Stimulated activated naive B cell treated with anti-CD40 and anti-IgM and Interleukin-4, amounts not matched to agents 10 μg/mL and 1 μg/mL and 100 μg/mL, for 72 hours (primary cell): ENCODE results near the gene VEGFA.

Experiments used
- ATAC-seq, 2 donors: fragments of 150-1000 bp; cut with Tn5 transposase; replicated peaks; 2 replicates each; pipeline ENCODE4 v1.10.0; 2021; ENCODE audit warnings: moderate library complexity in 1 of 2
- DNase-seq: peaks from one replicate; pipeline ENCODE4 v3.0.0; 2021
- H3K27ac Mint-ChIP-seq: one replicate; pipeline ENCODE4 v1.8.0; 2022; ENCODE audit warnings: mild to moderate bottlenecking, mixed read lengths
- H3K27me3 Mint-ChIP-seq, 2 donors: one replicate each; pipeline ENCODE4 v1.8.0; 2022; ENCODE audit warnings: mixed read lengths in 2 of 2
- H3K36me3 Mint-ChIP-seq, 2 donors: one replicate each; pipeline ENCODE4 v1.8.0; 2022; ENCODE audit warnings: mixed read lengths in 2 of 2, mild to moderate bottlenecking in 1 of 2
- H3K4me1 Mint-ChIP-seq, 2 donors: one replicate each; pipeline ENCODE4 v1.8.0; 2022; ENCODE audit warnings: mixed read lengths in 2 of 2, mild to moderate bottlenecking in 1 of 2
- H3K4me3 Mint-ChIP-seq, 2 donors: one replicate each; pipeline ENCODE4 v1.8.0; 2022; ENCODE audit warnings: mild to moderate bottlenecking in 2 of 2, mixed read lengths in 2 of 2, moderate library complexity in 1 of 2
- H3K9me3 Mint-ChIP-seq, 2 donors: one replicate each; pipeline ENCODE4 v1.8.0; 2022; ENCODE audit warnings: mixed read lengths in 2 of 2, mild to moderate bottlenecking in 1 of 2

VEGFA gene

GRCh38 chr6:43778131-43778855, 8.3 kb downstream of the VEGFA start:
- Mint-ChIP-seq H3K9me3 (no peaks in the 10 kb centered on the region), H3K27me3 (peaks cover 8 to 12% of the 10 kb centered on the region in 2 donors), H3K4me1 (peaks cover 23 to 34% of the 10 kb centered on the region in 2 donors), H3K36me3 (peaks cover 7 to 24% of the 10 kb centered on the region in 2 donors), H3K4me3 (no peak overlapping the region), H3K27ac (no peak overlapping the region)
- DNase-seq (no peak), ATAC-seq (no peak)

GRCh38 chr6:43778976-43779851, 9.2 kb downstream of the VEGFA start:
- peaks cover 2 to 4% of the 10 kb centered on the region in 2 donors for H3K27me3 Mint-ChIP-seq
- peak overlapping the region; percentile 74 for H3K27ac Mint-ChIP-seq
- no peaks in the 10 kb centered on the region for H3K9me3 Mint-ChIP-seq
- H3K36me3 Mint-ChIP-seq, result peaks cover 7 to 24% of the 10 kb centered on the region in 2 donors
- H3K4me3 Mint-ChIP-seq, result no peak overlapping the region
- ATAC-seq, result no peak
- H3K4me1 Mint-ChIP-seq, result peaks cover 22 to 34% of the 10 kb centered on the region in 2 donors
- DNase-seq, result no peak

GRCh38 chr6:43779852-43780236, 9.8 kb downstream of the VEGFA start:
- DNase-seq (no peak), ATAC-seq (no peak)
- Mint-ChIP-seq H3K9me3 (no peaks in the 10 kb centered on the region), H3K27me3 (no peaks in the 10 kb centered on the region), H3K4me3 (no peak overlapping the region), H3K27ac (no peak overlapping the region), H3K36me3 (peaks cover 10 to 29% of the 10 kb centered on the region in 2 donors), H3K4me1 (peaks cover 23 to 29% of the 10 kb centered on the region in 2 donors)

GRCh38 chr6:43780293-43780692, 10.3 kb downstream of the VEGFA start:
- no peak overlapping the region for H3K4me3 Mint-ChIP-seq
- no peaks in the 10 kb centered on the region for H3K27me3 Mint-ChIP-seq
- no peak for DNase-seq
- H3K9me3 Mint-ChIP-seq, result no peaks in the 10 kb centered on the region
- H3K36me3 Mint-ChIP-seq, result peaks cover 12 to 32% of the 10 kb centered on the region in 2 donors
- no peak overlapping the region for H3K27ac Mint-ChIP-seq
- no peak for ATAC-seq
- H3K4me1 Mint-ChIP-seq, result peaks cover 19 to 25% of the 10 kb centered on the region in 2 donors

- Mint-ChIP-seq H3K27ac (no peak overlapping the region), H3K9me3 (no peaks in the 10 kb centered on the region), H3K27me3 (no peaks in the 10 kb centered on the region), H3K4me3 (no peak overlapping the region), H3K36me3 (peaks cover 13 to 35% of the 10 kb centered on the region in 2 donors), H3K4me1 (peaks cover 14 to 15% of the 10 kb centered on the region in 2 donors)
- ATAC-seq (no peak), DNase-seq (no peak)
Observed at GRCh38 chr6:43780941-43781928, 11.2 kb downstream of the VEGFA start.

- ATAC-seq, result no peak
- Mint-ChIP-seq H3K9me3 (no peaks in the 10 kb centered on the region), H3K36me3 (peaks cover 13 to 31% of the 10 kb centered on the region in 2 donors), H3K4me3 (no peak overlapping the region), H3K4me1 (peaks cover 7 to 10% of the 10 kb centered on the region in 2 donors), H3K27me3 (no peaks in the 10 kb centered on the region), H3K27ac (no peak overlapping the region)
- DNase-seq, result no peak
Observed at GRCh38 chr6:43781941-43782704, 12.1 kb downstream of the VEGFA start.

- Mint-ChIP-seq H3K36me3 (peaks cover 13 to 28% of the 10 kb centered on the region in 2 donors), H3K4me1 (peaks cover 7 to 10% of the 10 kb centered on the region in 2 donors), H3K4me3 (no peak overlapping the region), H3K9me3 (no peaks in the 10 kb centered on the region), H3K27ac (no peak overlapping the region), H3K27me3 (no peaks in the 10 kb centered on the region)
- ATAC-seq (no peak), DNase-seq (no peak)
Observed at GRCh38 chr6:43782764-43783513, 12.9 kb downstream of the VEGFA start.

GRCh38 chr6:43784049-43784855, 14.2 kb downstream of the VEGFA start:
- ATAC-seq, result peak; percentile 23 to 38
- DNase-seq, result no peak
- Mint-ChIP-seq H3K9me3 (no peaks in the 10 kb centered on the region), H3K4me3 (no peak overlapping the region), H3K4me1 (peaks cover 7 to 10% of the 10 kb centered on the region in 2 donors), H3K27ac (no peak overlapping the region), H3K36me3 (peaks cover 7 to 20% of the 10 kb centered on the region in 2 donors), H3K27me3 (no peaks in the 10 kb centered on the region)

- H3K36me3 Mint-ChIP-seq, result peaks cover 7 to 15% of the 10 kb centered on the region in 2 donors
Observed at GRCh38 chr6:43785220-43785752, 15.3 kb downstream of the VEGFA start.

GRCh38 chr6:43785904-43786303, 15.9 kb downstream of the VEGFA start:
- Mint-ChIP-seq H3K36me3 (peaks cover 7 to 11% of the 10 kb centered on the region in 2 donors), H3K9me3 (no peaks in the 10 kb centered on the region), H3K27me3 (no peaks in the 10 kb centered on the region), H3K4me1 (peaks cover 7 to 10% of the 10 kb centered on the region in 2 donors), H3K27ac (no peak overlapping the region), H3K4me3 (no peak overlapping the region)
- no peak for ATAC-seq
- no peak for DNase-seq

More at GRCh38 chr6:43785220-43785752, 15.3 kb downstream of the VEGFA start:
- Mint-ChIP-seq H3K27ac (no peak overlapping the region), H3K4me3 (no peak overlapping the region), H3K4me1 (peaks cover 7 to 10% of the 10 kb centered on the region in 2 donors), H3K9me3 (no peaks in the 10 kb centered on the region), H3K27me3 (no peaks in the 10 kb centered on the region)
- DNase-seq, result no peak
- ATAC-seq, result no peak

- Mint-ChIP-seq H3K4me1 (peaks cover 7 to 10% of the 10 kb centered on the region in 2 donors), H3K36me3 (peaks cover 7 to 11% of the 10 kb centered on the region in 2 donors), H3K27me3 (no peaks in the 10 kb centered on the region), H3K9me3 (no peaks in the 10 kb centered on the region), H3K4me3 (no peak overlapping the region), H3K27ac (no peak overlapping the region)
- DNase-seq, result no peak
- no peak for ATAC-seq
Observed at GRCh38 chr6:43786664-43787329, 16.8 kb downstream of the VEGFA start.
